Ishikawa (cell line): ENCODE data around the gene TAS2R42.
A peak's percentile ranks its signal among the peaks of the same experiment; 100 is the strongest.

ENCODE experiments used
- CEBPB ChIP-seq: IDR thresholded peaks from 2 replicates; pipeline ENCODE4 v1.6.1; 2012
- CREB1 ChIP-seq: IDR thresholded peaks from 2 replicates; pipeline ENCODE4 v1.6.1; 2012; ENCODE audit warnings: low read depth
- EGR1 ChIP-seq: IDR thresholded peaks from 2 replicates; pipeline ENCODE4 v1.6.1; 2012
- EP300 ChIP-seq: IDR thresholded peaks from 2 replicates; pipeline ENCODE4 v1.6.1; 2012; ENCODE audit warnings: borderline replicate concordance
- FOXM1 ChIP-seq: IDR thresholded peaks from 2 replicates; pipeline ENCODE4 v1.6.1; 2012; ENCODE audit warnings: low read depth, borderline replicate concordance
- NFIC ChIP-seq: IDR thresholded peaks from 2 replicates; pipeline ENCODE4 v1.6.1; 2012
- RAD21 ChIP-seq: IDR thresholded peaks from 2 replicates; pipeline ENCODE4 v1.6.1; 2012; ENCODE audit warnings: low read depth
- TAF1 ChIP-seq: IDR thresholded peaks from 2 replicates; pipeline ENCODE4 v1.6.1; 2012; ENCODE audit warnings: low read depth, mild to moderate bottlenecking
- TCF12 ChIP-seq: IDR thresholded peaks from 2 replicates; pipeline ENCODE4 v1.6.1; 2012; ENCODE audit warnings: low read depth
- TEAD4 ChIP-seq: IDR thresholded peaks from 2 replicates; pipeline ENCODE4 v1.6.1; 2012
- YY1 ChIP-seq: IDR thresholded peaks from 2 replicates; pipeline ENCODE4 v1.6.1; 2012; ENCODE audit warnings: low read depth
- ZBTB7A ChIP-seq: IDR thresholded peaks from 2 replicates; pipeline ENCODE4 v1.6.1; 2012; ENCODE audit warnings: low read depth
- TF ChIP-seq, protein P1 (sequence below): IDR thresholded peaks from 2 replicates; pipeline ENCODE4 v1.6.1; 2012; ENCODE audit warnings: low read depth, mild to moderate bottlenecking
- TF ChIP-seq, protein P2 (sequence below): IDR thresholded peaks from 2 replicates; pipeline ENCODE4 v1.6.1; 2012
- TF ChIP-seq, protein P3 (sequence below): IDR thresholded peaks from 2 replicates; pipeline ENCODE4 v1.6.1; 2012

TAS2R42 gene, protein sequence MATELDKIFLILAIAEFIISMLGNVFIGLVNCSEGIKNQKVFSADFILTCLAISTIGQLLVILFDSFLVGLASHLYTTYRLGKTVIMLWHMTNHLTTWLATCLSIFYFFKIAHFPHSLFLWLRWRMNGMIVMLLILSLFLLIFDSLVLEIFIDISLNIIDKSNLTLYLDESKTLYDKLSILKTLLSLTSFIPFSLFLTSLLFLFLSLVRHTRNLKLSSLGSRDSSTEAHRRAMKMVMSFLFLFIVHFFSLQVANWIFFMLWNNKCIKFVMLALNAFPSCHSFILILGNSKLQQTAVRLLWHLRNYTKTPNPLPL

DNA sequence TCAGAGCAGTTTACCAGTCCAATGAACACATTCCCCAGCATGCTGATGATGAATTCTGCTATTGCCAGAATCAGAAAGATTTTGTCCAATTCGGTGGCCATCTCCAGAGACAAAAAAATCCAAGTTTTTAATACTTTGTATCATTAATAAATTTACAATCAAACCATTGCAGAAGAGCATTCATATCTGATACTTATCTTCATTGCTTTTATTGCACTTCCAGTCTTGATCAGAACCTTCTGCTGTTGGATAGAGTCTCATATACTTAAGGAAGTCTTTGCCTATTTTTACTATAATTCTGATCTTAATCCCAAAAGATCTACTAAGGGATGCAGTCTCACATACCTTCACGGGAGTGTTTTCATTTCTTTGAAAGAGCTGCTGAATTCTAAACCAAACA, at the start of gene TAS2R42:
TAS2R42 (minus strand) TSS at position 101 of the 400 bp plus-strand sequence; CDS start at position 101, 0 bp downstream.
- TF ChIP-seq TAF1 (no peak), ZBTB7A (no peak), YY1 (no peak), TCF12 (no peak), NFIC (no peak), EP300 (no peak)

DNA sequence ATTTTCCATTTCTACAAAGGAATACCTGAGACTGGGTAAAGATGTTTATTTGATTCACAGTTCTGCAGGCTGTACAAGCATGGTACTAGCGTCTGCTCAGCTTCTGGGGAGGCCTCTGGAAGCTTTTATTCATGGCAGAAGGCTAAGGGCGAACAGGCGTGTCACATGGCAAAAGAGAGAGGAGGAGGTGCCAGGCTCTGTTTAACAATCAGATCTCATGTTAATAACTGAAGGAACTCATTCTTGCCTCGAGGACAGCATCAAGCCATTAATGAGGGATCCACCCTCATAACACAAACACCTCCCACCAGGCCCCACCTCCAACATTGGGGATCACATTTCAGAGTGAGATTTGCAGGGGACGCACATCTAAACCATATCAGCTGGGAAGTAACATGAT, 46.8 kb upstream of the TAS2R42 start:
- TF ChIP-seq, protein P1, sequence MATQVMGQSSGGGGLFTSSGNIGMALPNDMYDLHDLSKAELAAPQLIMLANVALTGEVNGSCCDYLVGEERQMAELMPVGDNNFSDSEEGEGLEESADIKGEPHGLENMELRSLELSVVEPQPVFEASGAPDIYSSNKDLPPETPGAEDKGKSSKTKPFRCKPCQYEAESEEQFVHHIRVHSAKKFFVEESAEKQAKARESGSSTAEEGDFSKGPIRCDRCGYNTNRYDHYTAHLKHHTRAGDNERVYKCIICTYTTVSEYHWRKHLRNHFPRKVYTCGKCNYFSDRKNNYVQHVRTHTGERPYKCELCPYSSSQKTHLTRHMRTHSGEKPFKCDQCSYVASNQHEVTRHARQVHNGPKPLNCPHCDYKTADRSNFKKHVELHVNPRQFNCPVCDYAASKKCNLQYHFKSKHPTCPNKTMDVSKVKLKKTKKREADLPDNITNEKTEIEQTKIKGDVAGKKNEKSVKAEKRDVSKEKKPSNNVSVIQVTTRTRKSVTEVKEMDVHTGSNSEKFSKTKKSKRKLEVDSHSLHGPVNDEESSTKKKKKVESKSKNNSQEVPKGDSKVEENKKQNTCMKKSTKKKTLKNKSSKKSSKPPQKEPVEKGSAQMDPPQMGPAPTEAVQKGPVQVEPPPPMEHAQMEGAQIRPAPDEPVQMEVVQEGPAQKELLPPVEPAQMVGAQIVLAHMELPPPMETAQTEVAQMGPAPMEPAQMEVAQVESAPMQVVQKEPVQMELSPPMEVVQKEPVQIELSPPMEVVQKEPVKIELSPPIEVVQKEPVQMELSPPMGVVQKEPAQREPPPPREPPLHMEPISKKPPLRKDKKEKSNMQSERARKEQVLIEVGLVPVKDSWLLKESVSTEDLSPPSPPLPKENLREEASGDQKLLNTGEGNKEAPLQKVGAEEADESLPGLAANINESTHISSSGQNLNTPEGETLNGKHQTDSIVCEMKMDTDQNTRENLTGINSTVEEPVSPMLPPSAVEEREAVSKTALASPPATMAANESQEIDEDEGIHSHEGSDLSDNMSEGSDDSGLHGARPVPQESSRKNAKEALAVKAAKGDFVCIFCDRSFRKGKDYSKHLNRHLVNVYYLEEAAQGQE: no peak
- no peak for TF ChIP-seq TAF1
- no peak for TF ChIP-seq TEAD4
- TF ChIP-seq EP300: no peak
- TF ChIP-seq ZBTB7A: no peak
- no peak for TF ChIP-seq EGR1
- no peak for TF ChIP-seq YY1
- TF ChIP-seq NFIC: no peak
- no peak for TF ChIP-seq CEBPB
- TF ChIP-seq TCF12: no peak
- TF ChIP-seq RAD21: no peak
- TF ChIP-seq FOXM1: no peak
- TF ChIP-seq, protein P2, sequence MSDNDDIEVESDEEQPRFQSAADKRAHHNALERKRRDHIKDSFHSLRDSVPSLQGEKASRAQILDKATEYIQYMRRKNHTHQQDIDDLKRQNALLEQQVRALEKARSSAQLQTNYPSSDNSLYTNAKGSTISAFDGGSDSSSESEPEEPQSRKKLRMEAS: no peak

DNA sequence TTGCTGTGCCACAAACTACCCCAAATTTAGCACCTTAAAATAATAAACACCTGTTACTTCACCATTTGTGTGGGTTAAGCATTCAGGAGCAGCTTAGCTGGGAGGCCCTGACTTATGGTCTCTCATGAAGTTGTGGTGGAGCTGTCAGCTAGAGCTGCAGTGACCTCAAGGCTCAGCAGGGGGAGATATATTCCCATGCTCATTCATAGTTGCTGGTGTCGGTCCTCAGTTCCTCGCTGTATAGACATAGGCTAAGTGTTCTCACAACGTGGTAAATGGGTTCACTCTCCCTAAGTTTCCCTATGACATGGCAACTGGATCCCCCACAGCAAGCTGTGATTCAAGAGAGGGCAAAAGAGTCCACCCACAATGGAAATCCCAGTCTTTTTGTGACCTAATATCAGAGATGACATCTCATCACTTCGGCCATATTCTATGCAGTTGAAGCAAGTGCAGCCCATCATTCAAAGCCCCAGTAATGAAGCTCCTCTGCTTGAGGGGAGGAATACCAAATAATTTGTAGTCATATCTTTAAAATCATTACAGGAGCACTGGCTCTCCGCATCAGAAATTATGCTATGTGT, 41.7 kb upstream of the TAS2R42 start:
- TF ChIP-seq ZBTB7A: no peak
- TF ChIP-seq RAD21: peak; percentile 90

DNA sequence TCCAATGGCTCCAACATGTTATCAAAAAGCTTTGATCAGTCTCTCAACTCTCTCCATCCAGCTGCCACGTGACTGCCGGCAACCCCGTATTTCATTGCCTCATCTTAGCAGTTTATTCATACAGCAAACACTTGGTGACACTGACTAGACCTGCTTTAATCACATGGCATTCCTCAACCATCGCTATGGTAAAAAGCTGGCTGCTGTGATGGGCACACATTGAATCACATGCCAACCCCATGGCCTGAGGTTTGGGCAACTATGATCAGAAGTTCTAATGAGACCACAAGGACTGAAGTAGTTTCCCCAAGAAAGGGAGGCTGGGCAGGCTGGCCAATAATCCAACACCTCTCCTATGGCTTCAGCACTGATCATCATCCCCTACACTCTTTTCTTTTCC, 40.6 kb upstream of the TAS2R42 start:
- TF ChIP-seq ZBTB7A (no peak), FOXM1 (no peak), EGR1 (no peak), CEBPB (no peak), EP300 (no peak), TCF12 (no peak), CREB1 (no peak)
- TF ChIP-seq, protein P2: no peak
- TF ChIP-seq, protein P3, sequence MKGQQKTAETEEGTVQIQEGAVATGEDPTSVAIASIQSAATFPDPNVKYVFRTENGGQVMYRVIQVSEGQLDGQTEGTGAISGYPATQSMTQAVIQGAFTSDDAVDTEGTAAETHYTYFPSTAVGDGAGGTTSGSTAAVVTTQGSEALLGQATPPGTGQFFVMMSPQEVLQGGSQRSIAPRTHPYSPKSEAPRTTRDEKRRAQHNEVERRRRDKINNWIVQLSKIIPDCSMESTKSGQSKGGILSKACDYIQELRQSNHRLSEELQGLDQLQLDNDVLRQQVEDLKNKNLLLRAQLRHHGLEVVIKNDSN: no peak
- TF ChIP-seq, protein P1: no peak

DNA sequence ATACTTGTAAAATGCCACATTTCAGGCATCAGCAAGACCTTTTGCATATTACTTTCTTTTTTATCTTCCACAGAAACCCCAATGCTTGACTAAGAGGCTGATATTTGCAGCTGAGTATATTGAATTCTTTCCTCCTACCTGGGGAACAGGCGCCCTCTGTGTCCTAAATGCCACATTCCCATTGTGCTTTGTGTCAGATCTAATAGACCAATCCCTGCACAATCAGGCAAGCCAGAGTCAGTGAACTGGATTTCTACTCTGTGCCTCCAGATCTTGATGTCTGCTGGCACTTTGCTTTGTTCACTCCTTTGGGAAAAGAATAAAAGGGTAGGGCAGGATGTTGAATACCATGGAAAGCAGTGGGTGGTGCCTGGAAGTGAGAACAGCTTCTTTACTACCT, 22.4 kb upstream of the TAS2R42 start:
- TF ChIP-seq FOXM1 (no peak), TAF1 (no peak), TCF12 (no peak), RAD21 (peak; percentile 29; the same call in 1 of the 2 replicates)
- TF ChIP-seq, protein P2: no peak

DNA sequence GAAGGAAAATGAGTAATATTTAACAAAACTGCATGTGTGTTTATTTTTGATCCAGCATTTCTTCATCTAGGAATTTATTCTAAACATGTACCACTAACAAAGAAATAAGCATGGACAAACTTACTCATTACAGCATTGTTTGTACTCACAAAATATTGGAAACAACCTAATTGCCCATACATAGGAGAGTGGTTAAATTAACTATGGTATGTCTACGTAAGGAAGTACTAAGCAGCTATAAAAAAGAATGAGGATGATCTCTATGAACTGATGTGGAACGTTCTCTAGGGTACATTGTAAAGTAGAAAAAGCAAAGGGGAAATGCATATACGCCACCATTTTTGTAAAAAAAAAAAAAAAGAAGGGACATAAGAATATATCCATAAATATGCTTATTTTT, 17.4 kb upstream of the TAS2R42 start:
- TF ChIP-seq YY1: no peak
- TF ChIP-seq CEBPB: no peak
- no peak for TF ChIP-seq TCF12
- TF ChIP-seq, protein P3: no peak
- TF ChIP-seq TAF1: no peak
- no peak for TF ChIP-seq EP300
- TF ChIP-seq, protein P2: no peak
